PC-3 (cell line): ENCODE results near the gene SMARCA4.

Source experiments
- CTCF ChIP-seq: fragments of 300-600 bp; sonication (generic); conservative IDR thresholded peaks from 2 replicates; pipeline ENCODE4 v1.5.1; 2017; ENCODE audit warnings: antibody characterized with exemption, low read depth, mild to moderate bottlenecking, low read length
- EZH2phosphoT487 ChIP-seq: fragments of 300-600 bp; sonication (generic); IDR thresholded peaks from 2 replicates; pipeline ENCODE4 v1.6.1; 2018; ENCODE audit warnings: mild to moderate bottlenecking, antibody characterized with exemption, low read length, borderline replicate concordance

- TF ChIP-seq EZH2phosphoT487 (no peak), CTCF (no peak)
Observed at GRCh38 chr19:11010041-11010440, 49.2 kb downstream of the SMARCA4 start.
